WERI-Rb-1 (cell line): ENCODE results near the gene NR1I2.

ENCODE experiments used
- DNase-seq: peaks from one replicate; pipeline ENCODE4 v3.0.0-alpha.2; 2020
- H3K27ac ChIP-seq: fragments of 250-450 bp; sonication (Bioruptor Pico); 2 replicates; pipeline ENCODE4 v1.5.1; 2020; ENCODE audit warnings: mild to moderate bottlenecking, moderate library complexity
- H3K27me3 ChIP-seq: fragments of 250-450 bp; sonication (Bioruptor Pico); 2 replicates; pipeline ENCODE4 v1.5.1; 2021; ENCODE audit warnings: mild to moderate bottlenecking, low read depth, moderate library complexity; ENCODE audit not compliant: insufficient read depth, severe bottlenecking
- H3K36me3 ChIP-seq: fragments of 250-450 bp; sonication (Bioruptor Pico); 2 replicates; pipeline ENCODE4 v1.5.1; 2020; ENCODE audit warnings: mild to moderate bottlenecking, moderate library complexity
- H3K4me3 ChIP-seq: 2 replicates; pipeline ENCODE4 v1.5.1; 2011; ENCODE audit warnings: low read depth, mild to moderate bottlenecking, control low read depth, low read length
- H3K9me3 ChIP-seq: fragments of 250-450 bp; sonication (Bioruptor Pico); 2 replicates; pipeline ENCODE4 v1.5.1; 2021; ENCODE audit warnings: mild to moderate bottlenecking, moderate library complexity; ENCODE audit not compliant: severe bottlenecking
- TF ChIP-seq, protein P1 (sequence below): IDR thresholded peaks from 2 replicates; pipeline ENCODE4 v1.5.1; 2011; ENCODE audit warnings: low read depth, mild to moderate bottlenecking, control low read depth, inconsistent platforms, low read length

NR1I2 gene

DNA sequence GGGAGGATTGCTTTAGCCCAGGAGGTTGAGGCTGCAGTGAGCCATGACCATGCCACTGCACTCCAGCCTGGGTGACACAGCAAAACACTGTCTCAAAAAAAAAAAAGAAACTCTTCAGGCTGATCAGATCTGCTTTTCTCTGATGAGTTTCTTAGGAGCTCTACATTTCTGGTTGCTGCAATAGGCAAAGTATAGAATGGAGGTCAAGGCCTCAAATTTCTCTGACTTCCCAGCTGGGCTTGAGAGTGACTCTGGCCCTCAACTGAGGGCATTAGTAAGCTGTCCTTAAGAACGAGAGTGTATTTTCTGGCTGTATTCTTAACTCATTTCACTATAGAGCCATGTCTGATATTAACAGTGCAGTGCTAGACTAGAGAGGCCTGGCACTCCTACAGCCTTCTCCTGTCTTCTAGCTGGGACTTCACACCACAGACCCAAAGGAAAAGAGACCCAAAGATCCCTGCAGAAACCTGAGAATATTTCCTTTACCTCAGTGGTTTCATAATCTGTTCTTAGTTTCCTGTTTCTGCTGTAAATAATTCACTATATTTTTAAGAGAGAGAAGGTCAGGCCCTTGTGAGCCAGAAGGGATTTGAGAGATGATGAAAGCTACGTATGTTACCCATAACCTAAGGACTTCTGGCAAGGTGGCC, 2.0 kb upstream of the NR1I2 start:
- no peak overlapping the region for H3K4me3 ChIP-seq
- DNase-seq = no peak
- H3K36me3 ChIP-seq = no peaks in the 10 kb centered on the region
- TF ChIP-seq, protein P1, sequence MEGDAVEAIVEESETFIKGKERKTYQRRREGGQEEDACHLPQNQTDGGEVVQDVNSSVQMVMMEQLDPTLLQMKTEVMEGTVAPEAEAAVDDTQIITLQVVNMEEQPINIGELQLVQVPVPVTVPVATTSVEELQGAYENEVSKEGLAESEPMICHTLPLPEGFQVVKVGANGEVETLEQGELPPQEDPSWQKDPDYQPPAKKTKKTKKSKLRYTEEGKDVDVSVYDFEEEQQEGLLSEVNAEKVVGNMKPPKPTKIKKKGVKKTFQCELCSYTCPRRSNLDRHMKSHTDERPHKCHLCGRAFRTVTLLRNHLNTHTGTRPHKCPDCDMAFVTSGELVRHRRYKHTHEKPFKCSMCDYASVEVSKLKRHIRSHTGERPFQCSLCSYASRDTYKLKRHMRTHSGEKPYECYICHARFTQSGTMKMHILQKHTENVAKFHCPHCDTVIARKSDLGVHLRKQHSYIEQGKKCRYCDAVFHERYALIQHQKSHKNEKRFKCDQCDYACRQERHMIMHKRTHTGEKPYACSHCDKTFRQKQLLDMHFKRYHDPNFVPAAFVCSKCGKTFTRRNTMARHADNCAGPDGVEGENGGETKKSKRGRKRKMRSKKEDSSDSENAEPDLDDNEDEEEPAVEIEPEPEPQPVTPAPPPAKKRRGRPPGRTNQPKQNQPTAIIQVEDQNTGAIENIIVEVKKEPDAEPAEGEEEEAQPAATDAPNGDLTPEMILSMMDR = no peak
- H3K27ac ChIP-seq = no peak overlapping the region
- no peaks in the 10 kb centered on the region for H3K27me3 ChIP-seq
- no peaks in the 10 kb centered on the region for H3K9me3 ChIP-seq

DNA sequence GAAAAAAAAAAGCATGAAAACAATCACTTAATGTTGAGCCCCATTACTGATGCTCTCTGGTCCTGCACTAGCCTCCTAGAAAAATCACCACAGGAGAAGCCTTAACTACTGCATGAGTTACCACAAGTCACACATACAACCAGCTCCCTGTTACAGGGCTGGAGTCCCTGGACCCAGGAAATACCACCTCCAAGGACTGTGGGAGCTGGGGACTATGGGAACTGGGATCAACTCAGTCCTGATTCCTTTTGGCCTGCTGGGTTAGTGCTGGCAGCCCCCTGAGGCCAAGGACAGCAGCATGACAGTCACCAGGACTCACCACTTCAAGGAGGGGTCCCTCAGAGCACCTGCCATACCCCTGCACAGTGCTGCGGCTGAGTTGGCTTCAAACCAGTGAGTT, 559 bp downstream of the NR1I2 start:
- DNase-seq = no peak
- Histone ChIP-seq H3K27ac (no peak overlapping the region), H3K9me3 (no peaks in the 10 kb centered on the region), H3K4me3 (no peak overlapping the region), H3K36me3 (no peaks in the 10 kb centered on the region), H3K27me3 (no peaks in the 10 kb centered on the region)
- TF ChIP-seq, protein P1 = no peak

DNA sequence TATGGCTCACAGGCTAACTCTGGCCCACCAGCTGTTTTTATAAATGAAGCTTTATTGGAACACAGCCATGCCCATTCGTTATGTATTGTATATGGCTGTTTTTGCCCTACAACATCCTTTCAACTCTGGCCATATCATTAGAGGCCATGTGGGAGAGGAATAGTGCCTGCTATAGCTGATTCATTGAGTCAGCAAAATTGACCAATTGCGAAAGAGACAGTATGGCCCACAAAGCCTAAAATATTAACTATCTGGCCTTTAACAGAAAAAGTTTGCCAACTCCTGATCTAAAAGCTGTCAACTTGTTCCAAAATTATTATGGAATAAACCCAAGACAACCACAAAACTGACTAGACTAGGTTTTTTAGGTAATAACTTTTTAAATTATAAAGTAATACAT, 1.4 kb downstream of the NR1I2 start:
- Histone ChIP-seq H3K27ac (no peak overlapping the region), H3K27me3 (no peaks in the 10 kb centered on the region), H3K9me3 (no peaks in the 10 kb centered on the region), H3K36me3 (no peaks in the 10 kb centered on the region), H3K4me3 (no peak overlapping the region)
- DNase-seq = no peak
- TF ChIP-seq, protein P1 = no peak

DNA sequence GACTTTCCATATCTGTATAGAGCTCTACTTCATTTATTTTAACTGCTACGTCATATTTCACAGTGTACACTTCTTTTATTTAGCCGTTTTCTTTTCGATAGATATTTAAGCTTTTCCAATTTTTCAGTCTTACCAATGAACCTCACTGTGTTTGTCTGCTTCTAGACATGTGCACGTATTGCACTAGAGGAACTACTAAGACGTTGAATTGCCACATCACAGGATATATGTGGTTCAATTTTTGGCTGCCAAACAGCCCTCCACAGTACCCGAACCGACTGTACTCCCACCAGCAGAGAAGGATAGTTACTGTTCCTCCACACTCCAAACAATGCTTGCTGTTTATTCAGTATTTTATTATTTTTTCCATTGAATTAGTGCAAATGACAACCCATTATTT, 2.0 kb downstream of the NR1I2 start:
- Histone ChIP-seq H3K27me3 (no peaks in the 10 kb centered on the region), H3K9me3 (no peaks in the 10 kb centered on the region), H3K27ac (no peak overlapping the region), H3K4me3 (no peak overlapping the region), H3K36me3 (no peaks in the 10 kb centered on the region)
- TF ChIP-seq, protein P1 = no peak
- DNase-seq = no peak

DNA sequence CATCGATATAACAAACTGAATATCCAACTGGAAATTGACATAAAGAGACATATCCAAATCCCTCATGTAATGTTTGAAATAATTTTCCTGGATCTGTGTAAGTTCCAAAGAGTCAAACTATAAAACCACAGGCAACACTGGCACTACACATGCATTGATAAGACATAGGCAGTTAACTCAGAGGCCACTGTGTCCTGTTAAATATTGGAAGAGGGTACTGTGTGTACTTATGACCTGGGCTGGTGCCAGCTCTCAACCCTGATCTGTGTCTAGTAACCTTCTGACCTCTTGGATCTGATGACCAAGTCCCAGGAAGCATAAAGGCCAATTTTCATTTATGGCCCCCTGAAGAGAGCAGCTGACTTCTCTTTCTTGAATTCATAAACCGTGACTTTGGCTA, 4.5 kb downstream of the NR1I2 start:
- Histone ChIP-seq H3K4me3 (no peak overlapping the region), H3K9me3 (no peaks in the 10 kb centered on the region), H3K27me3 (no peaks in the 10 kb centered on the region), H3K36me3 (no peaks in the 10 kb centered on the region), H3K27ac (no peak overlapping the region)
- DNase-seq = no peak
- TF ChIP-seq, protein P1 = no peak

DNA sequence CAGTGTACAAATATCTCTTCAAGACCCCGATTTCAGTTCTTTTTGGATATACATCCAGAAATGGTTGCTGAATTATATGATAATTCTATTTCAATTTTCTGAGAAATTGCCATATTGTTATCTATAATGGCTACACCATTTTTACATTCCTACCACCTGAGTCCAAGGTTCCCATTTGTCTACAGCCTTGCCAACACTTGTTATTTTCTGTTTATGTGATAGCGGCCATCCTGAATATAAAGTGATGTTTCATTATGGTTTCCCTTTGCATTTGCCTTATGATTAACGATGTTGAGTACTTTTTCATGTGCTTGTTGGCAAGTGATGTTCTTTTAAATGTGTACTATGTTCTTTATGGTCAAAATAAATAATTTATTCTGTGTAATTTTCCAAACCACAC, 8.5 kb downstream of the NR1I2 start:
- Histone ChIP-seq H3K27me3 (no peaks in the 10 kb centered on the region), H3K36me3 (no peaks in the 10 kb centered on the region), H3K4me3 (no peak overlapping the region), H3K9me3 (no peaks in the 10 kb centered on the region), H3K27ac (no peak overlapping the region)
- DNase-seq = no peak
- TF ChIP-seq, protein P1 = no peak
